Astrocyte (in vitro differentiated cells and primary cell): Measurements from ENCODE around the gene NCOA5.

Experiments used
- EZH2 ChIP-seq: IDR thresholded peaks from 2 replicates; pipeline ENCODE4 v1.6.1; 2012; ENCODE audit warnings: mild to moderate bottlenecking, low read length, inconsistent platforms; ENCODE audit not compliant: insufficient read depth
- TF ChIP-seq, protein P1 (sequence below): IDR thresholded peaks from 2 replicates; pipeline ENCODE4 v1.5.1; 2011; ENCODE audit warnings: low read depth, mild to moderate bottlenecking, inconsistent platforms, low read length, moderate library complexity; ENCODE audit not compliant: insufficient read depth

DNA sequence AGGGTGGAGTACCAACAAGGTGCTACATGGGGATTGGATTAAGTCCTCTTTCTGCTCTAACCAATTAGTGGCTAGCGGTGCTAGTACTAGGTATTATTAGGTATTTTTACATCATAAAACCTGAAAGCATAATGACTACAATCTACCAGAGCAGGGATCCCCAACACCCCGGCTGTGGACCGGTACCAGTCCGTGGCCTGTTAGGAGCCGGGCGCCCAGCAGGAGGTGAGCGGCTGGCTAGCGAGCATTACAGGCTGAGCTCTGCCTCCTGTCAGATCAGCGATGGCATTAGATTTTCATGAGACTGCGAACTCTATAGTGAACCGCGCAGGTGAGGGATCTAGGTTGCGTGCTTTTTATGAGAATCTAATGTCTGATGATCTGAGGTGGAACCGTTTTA is 19.2 kb upstream of the NCOA5 start:
- TF ChIP-seq EZH2, result no peak
- TF ChIP-seq, protein P1, sequence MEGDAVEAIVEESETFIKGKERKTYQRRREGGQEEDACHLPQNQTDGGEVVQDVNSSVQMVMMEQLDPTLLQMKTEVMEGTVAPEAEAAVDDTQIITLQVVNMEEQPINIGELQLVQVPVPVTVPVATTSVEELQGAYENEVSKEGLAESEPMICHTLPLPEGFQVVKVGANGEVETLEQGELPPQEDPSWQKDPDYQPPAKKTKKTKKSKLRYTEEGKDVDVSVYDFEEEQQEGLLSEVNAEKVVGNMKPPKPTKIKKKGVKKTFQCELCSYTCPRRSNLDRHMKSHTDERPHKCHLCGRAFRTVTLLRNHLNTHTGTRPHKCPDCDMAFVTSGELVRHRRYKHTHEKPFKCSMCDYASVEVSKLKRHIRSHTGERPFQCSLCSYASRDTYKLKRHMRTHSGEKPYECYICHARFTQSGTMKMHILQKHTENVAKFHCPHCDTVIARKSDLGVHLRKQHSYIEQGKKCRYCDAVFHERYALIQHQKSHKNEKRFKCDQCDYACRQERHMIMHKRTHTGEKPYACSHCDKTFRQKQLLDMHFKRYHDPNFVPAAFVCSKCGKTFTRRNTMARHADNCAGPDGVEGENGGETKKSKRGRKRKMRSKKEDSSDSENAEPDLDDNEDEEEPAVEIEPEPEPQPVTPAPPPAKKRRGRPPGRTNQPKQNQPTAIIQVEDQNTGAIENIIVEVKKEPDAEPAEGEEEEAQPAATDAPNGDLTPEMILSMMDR, result no peak
